ENCODE data around the gene FARP1.

GRCh38 chr13:98195054-98195791, 52.3 kb downstream of the FARP1 start:
- TF ChIP-seq, protein P1, sequence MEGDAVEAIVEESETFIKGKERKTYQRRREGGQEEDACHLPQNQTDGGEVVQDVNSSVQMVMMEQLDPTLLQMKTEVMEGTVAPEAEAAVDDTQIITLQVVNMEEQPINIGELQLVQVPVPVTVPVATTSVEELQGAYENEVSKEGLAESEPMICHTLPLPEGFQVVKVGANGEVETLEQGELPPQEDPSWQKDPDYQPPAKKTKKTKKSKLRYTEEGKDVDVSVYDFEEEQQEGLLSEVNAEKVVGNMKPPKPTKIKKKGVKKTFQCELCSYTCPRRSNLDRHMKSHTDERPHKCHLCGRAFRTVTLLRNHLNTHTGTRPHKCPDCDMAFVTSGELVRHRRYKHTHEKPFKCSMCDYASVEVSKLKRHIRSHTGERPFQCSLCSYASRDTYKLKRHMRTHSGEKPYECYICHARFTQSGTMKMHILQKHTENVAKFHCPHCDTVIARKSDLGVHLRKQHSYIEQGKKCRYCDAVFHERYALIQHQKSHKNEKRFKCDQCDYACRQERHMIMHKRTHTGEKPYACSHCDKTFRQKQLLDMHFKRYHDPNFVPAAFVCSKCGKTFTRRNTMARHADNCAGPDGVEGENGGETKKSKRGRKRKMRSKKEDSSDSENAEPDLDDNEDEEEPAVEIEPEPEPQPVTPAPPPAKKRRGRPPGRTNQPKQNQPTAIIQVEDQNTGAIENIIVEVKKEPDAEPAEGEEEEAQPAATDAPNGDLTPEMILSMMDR (conservative IDR thresholded peaks at IDR 0.05; ENCODE audit: low read length) = no peak
- TF ChIP-seq EZH2phosphoT487 (IDR thresholded peaks at IDR 0.05; ENCODE audit: borderline replicate concordance, low read depth, low read length) = no peak
